WTC11 (cell line): ENCODE results near the gene FER. TPM values are rescaled to one million over a fixed set of nuclear protein-coding genes. Genes with fewer than 3 reads are reported as not detected.

Experiments used
- ATAC-seq: fragments of 200-7000 bp; cut with Tn5 transposase; 2 replicates; pipeline ENCODE4 v1.10.0; 2021; ENCODE audit warnings: mild to moderate bottlenecking, moderate library complexity
- CTCF ChIA-PET: fragments of 300-600 bp; sonication (Branson Sonifier 250); formaldehyde crosslinking; loops from one replicate; lab custom pipeline; 2021; ENCODE audit warnings: antibody characterized with exemption; lab: Charles Lee
- POLR2A ChIA-PET: fragments of 350-600 bp; sonication (Branson Sonifier 250); formaldehyde crosslinking; loops from one replicate; lab custom pipeline; 2021; ENCODE audit warnings: antibody characterized with exemption; lab: Charles Lee
- DNase-seq: peaks from one replicate; pipeline ENCODE4 v3.0.0; 2021; ENCODE audit warnings: low spot score
- H3K27ac Mint-ChIP-seq: 2 replicates; pipeline ENCODE4 v1.8.0; 2021; ENCODE audit warnings: mixed read lengths
- H3K27me3 Mint-ChIP-seq: 2 replicates; pipeline ENCODE4 v1.8.0; 2021; ENCODE audit warnings: low read depth, mild to moderate bottlenecking, moderate library complexity, mixed read lengths
- H3K36me3 Mint-ChIP-seq: 2 replicates; pipeline ENCODE4 v1.8.0; 2021; ENCODE audit warnings: mixed read lengths
- H3K4me1 Mint-ChIP-seq: 2 replicates; pipeline ENCODE4 v1.8.0; 2022; ENCODE audit warnings: mixed read lengths
- H3K4me3 Mint-ChIP-seq: 2 replicates; pipeline ENCODE4 v1.8.0; 2021; ENCODE audit warnings: mild to moderate bottlenecking, moderate library complexity, mixed read lengths
- H3K9me3 Mint-ChIP-seq: 2 replicates; pipeline ENCODE4 v1.8.0; 2021; ENCODE audit warnings: mixed read lengths
- ATF1 ChIP-seq: sonication (generic); formaldehyde crosslinking; IDR thresholded peaks from 2 replicates; pipeline ENCODE4 v1.8.1; 2023; ENCODE audit warnings: mild to moderate bottlenecking, moderate library complexity, missing genetic modification reagents
- FOXK1 ChIP-seq: sonication (generic); formaldehyde crosslinking; IDR thresholded peaks from 2 replicates; pipeline ENCODE4 v1.8.0; 2022; ENCODE audit warnings: mild to moderate bottlenecking, moderate library complexity, missing genetic modification reagents
- KAT7 ChIP-seq: sonication (generic); formaldehyde crosslinking; IDR thresholded peaks from 2 replicates; pipeline ENCODE4 v1.8.1; 2023; ENCODE audit warnings: missing genetic modification reagents, mild to moderate bottlenecking, borderline replicate concordance
- NFE2L1 ChIP-seq: sonication (generic); formaldehyde crosslinking; IDR thresholded peaks from 2 replicates; pipeline ENCODE4 v1.8.1; 2023; ENCODE audit warnings: missing genetic modification reagents
- NR3C1 ChIP-seq: sonication (generic); formaldehyde crosslinking; conservative IDR thresholded peaks from 2 replicates; pipeline ENCODE4 v1.8.1; 2023; ENCODE audit warnings: low read depth, mild to moderate bottlenecking, missing genetic modification reagents
- RORB ChIP-seq: fragments of 250-450 bp; sonication (Bioruptor Pico); IDR thresholded peaks from 2 replicates; pipeline ENCODE4 v1.9.0; 2021; ENCODE audit warnings: mild to moderate bottlenecking
- SOX15 ChIP-seq: fragments of 250-450 bp; sonication (Bioruptor Pico); IDR thresholded peaks from 2 replicates; pipeline ENCODE4 v1.9.0; 2021; ENCODE audit warnings: mild to moderate bottlenecking
- TCF7 ChIP-seq: sonication (generic); formaldehyde crosslinking; IDR thresholded peaks from 2 replicates; pipeline ENCODE4 v1.8.0; 2022; ENCODE audit warnings: mild to moderate bottlenecking, low read depth, missing genetic modification reagents, moderate library complexity
- TEAD1 ChIP-seq: sonication (generic); formaldehyde crosslinking; IDR thresholded peaks from 2 replicates; pipeline ENCODE4 v1.8.0; 2022; ENCODE audit warnings: mild to moderate bottlenecking, missing genetic modification reagents
- TP53 ChIP-seq: sonication (generic); formaldehyde crosslinking; IDR thresholded peaks from 2 replicates; pipeline ENCODE4 v1.8.1; 2023; ENCODE audit warnings: mild to moderate bottlenecking, missing genetic modification reagents
- ZNF121 ChIP-seq: sonication (generic); formaldehyde crosslinking; IDR thresholded peaks from 2 replicates; pipeline ENCODE4 v1.8.0; 2023; ENCODE audit warnings: missing genetic modification reagents
- ZNF138 ChIP-seq: sonication (generic); formaldehyde crosslinking; conservative IDR thresholded peaks from 2 replicates; pipeline ENCODE4 v1.8.1; 2022; ENCODE audit warnings: mild to moderate bottlenecking, moderate library complexity, missing genetic modification reagents
- ZNF317 ChIP-seq: sonication (generic); formaldehyde crosslinking; IDR thresholded peaks from 2 replicates; pipeline ENCODE4 v1.8.1; 2023; ENCODE audit warnings: low read depth, mild to moderate bottlenecking, moderate library complexity, missing genetic modification reagents, borderline replicate concordance
- ZNF671 ChIP-seq: fragments of 250-450 bp; sonication (Bioruptor Pico); IDR thresholded peaks from 2 replicates; pipeline ENCODE4 v1.8.0; 2021; ENCODE audit warnings: mild to moderate bottlenecking
- total RNA-seq: library from RNA; stranded (reverse); gene quantifications from 3 replicates; pipeline ENCODE4 v1.2.3, GENCODE V29; 2021
- TF ChIP-seq, protein P1 (sequence below): sonication (generic); formaldehyde crosslinking; IDR thresholded peaks from 2 replicates; pipeline ENCODE4 v1.8.1; 2022; ENCODE audit warnings: missing genetic modification reagents, borderline replicate concordance
- TF ChIP-seq, protein P2 (sequence below): sonication (generic); formaldehyde crosslinking; IDR thresholded peaks from 2 replicates; pipeline ENCODE4 v1.8.1; 2023; ENCODE audit warnings: mild to moderate bottlenecking, missing genetic modification reagents, moderate library complexity
- TF ChIP-seq, protein P3 (sequence below): sonication (generic); formaldehyde crosslinking; IDR thresholded peaks from 2 replicates; pipeline ENCODE4 v1.8.0; 2023; ENCODE audit warnings: mild to moderate bottlenecking, missing genetic modification reagents
- TF ChIP-seq, protein P4 (sequence below): sonication (generic); formaldehyde crosslinking; conservative IDR thresholded peaks from 2 replicates; pipeline ENCODE4 v1.8.1; 2023; ENCODE audit warnings: mild to moderate bottlenecking, low read depth, missing genetic modification reagents, moderate library complexity
- TF ChIP-seq, protein P5 (sequence below): sonication (generic); formaldehyde crosslinking; IDR thresholded peaks from 2 replicates; pipeline ENCODE4 v1.8.0; 2023; ENCODE audit warnings: missing genetic modification reagents
- TF ChIP-seq, protein P6 (sequence below): sonication (generic); formaldehyde crosslinking; IDR thresholded peaks from 2 replicates; pipeline ENCODE4 v1.8.0; 2022; ENCODE audit warnings: mild to moderate bottlenecking, missing genetic modification reagents
- TF ChIP-seq, protein P7 (sequence below): fragments of 250-450 bp; sonication (Bioruptor Pico); IDR thresholded peaks from 2 replicates; pipeline ENCODE4 v2.1.2; 2022; ENCODE audit warnings: mild to moderate bottlenecking, moderate library complexity
- TF ChIP-seq, protein P8 (sequence below): sonication (generic); formaldehyde crosslinking; IDR thresholded peaks from 2 replicates; pipeline ENCODE4 v1.8.1; 2022; ENCODE audit warnings: mild to moderate bottlenecking, moderate library complexity, missing genetic modification reagents

Gene FER
- total RNA-seq, 1 experiment from 2014 or later: 13.8 TPM

DNA sequence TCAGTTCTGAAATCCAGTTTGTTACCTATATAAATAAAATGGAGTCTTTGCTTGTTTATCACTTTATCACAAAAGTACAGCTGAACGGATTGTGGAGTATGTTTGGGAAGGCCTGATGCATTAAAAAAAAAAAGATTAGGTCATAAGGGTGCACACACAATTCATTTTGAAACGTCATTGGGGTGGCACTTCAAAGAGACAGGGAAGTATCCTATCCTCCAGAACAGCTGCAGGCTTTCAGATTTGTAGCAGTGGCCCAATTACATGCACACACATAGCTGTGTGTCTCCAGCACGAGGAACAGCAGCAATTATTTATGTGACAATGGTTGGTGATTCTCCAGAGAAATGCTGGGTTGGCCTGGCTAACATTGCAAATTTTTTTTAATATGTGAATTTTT lies 46.8 kb upstream of the FER start (continued):
- TF ChIP-seq TEAD1 (CRISPR knock-in tag): no peak

DNA sequence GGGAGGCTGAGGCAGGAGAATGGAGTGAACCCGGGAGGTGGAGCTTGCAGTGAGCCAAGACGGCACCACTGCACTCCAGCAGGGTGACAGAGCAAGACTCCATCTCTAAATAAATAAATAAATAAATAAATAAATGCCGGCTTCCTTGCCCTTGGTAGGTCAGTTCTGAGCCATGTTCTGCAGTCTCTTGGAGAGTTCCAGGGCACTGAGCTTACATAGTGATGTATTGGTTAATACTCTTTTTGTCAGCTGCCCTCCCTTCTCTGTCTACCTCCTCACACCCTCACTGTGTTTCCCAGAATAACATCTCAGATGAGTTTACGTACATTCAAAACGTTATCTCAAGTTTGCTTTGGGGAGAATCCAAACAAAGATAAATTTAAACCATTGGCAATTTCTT lies 45.2 kb upstream of the FER start:
- Mint-ChIP-seq H3K27me3 (no peaks in the 10 kb centered on the region), H3K4me1 (peaks cover 17% of the 10 kb centered on the region), H3K27ac (no peak overlapping the region), H3K36me3 (no peaks in the 10 kb centered on the region), H3K9me3 (no peaks in the 10 kb centered on the region), H3K4me3 (no peak overlapping the region)
- ChIA-PET CTCF (no interaction called here), POLR2A (interaction anchor here (0.6 to 1.3 kb wide), 2 partner anchors 25 to 471 kb away, joined by 4 to 8 read pairs; no protein-coding TSS in a partner anchor)
- ATAC-seq (no peak), DNase-seq (no peak)
- TF ChIP-seq, protein P1, sequence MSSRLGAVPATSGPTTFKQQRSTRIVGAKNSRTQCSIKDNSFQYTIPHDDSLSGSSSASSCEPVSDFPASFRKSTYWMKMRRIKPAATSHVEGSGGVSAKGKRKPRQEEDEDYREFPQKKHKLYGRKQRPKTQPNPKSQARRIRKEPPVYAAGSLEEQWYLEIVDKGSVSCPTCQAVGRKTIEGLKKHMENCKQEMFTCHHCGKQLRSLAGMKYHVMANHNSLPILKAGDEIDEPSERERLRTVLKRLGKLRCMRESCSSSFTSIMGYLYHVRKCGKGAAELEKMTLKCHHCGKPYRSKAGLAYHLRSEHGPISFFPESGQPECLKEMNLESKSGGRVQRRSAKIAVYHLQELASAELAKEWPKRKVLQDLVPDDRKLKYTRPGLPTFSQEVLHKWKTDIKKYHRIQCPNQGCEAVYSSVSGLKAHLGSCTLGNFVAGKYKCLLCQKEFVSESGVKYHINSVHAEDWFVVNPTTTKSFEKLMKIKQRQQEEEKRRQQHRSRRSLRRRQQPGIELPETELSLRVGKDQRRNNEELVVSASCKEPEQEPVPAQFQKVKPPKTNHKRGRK (CRISPR knock-in tag): no peak
- TF ChIP-seq, protein P2, sequence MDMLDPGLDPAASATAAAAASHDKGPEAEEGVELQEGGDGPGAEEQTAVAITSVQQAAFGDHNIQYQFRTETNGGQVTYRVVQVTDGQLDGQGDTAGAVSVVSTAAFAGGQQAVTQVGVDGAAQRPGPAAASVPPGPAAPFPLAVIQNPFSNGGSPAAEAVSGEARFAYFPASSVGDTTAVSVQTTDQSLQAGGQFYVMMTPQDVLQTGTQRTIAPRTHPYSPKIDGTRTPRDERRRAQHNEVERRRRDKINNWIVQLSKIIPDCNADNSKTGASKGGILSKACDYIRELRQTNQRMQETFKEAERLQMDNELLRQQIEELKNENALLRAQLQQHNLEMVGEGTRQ: no peak
- TF ChIP-seq NFE2L1 (no peak), TCF7 (no peak), ZNF121 (CRISPR knock-in tag) (no peak), SOX15 (no peak), ZNF138 (CRISPR knock-in tag) (no peak), RORB (CRISPR knock-in tag) (no peak), KAT7 (CRISPR knock-in tag) (no peak), ATF1 (CRISPR knock-in tag) (no peak)

DNA sequence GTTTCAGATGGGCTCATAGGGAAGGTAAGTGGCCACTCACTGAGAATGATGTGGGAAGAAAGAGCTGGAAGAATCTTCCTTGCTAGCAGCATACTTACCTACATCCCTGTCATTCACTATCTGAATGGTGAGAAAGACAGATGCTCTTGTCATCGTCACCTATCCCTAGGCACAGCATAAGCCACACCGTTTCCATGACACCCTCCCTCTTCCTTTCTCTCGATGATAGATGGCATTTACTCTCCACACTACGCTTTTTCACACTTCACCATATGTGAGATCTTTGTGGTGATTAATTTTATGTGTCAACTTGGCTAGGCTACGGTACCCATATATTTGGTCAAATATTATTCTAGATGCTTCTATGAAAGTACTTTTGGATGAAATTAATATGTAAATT lies 44.4 kb upstream of the FER start:
- no peaks in the 10 kb centered on the region for H3K27me3 Mint-ChIP-seq
- DNase-seq (no peak), ATAC-seq (no peak)
- ChIA-PET CTCF (no interaction called here), POLR2A (interaction anchor here (0.6 to 1.3 kb wide), 2 partner anchors 25 to 470 kb away, joined by 4 to 8 read pairs; no protein-coding TSS in a partner anchor)
- peaks cover 14% of the 10 kb centered on the region for H3K4me1 Mint-ChIP-seq
- no peak overlapping the region for H3K27ac Mint-ChIP-seq
- no peak overlapping the region for H3K4me3 Mint-ChIP-seq
- no peaks in the 10 kb centered on the region for H3K36me3 Mint-ChIP-seq
- no peaks in the 10 kb centered on the region for H3K9me3 Mint-ChIP-seq
- no peak for TF ChIP-seq NR3C1 (CRISPR knock-in tag)
- TF ChIP-seq, protein P3, sequence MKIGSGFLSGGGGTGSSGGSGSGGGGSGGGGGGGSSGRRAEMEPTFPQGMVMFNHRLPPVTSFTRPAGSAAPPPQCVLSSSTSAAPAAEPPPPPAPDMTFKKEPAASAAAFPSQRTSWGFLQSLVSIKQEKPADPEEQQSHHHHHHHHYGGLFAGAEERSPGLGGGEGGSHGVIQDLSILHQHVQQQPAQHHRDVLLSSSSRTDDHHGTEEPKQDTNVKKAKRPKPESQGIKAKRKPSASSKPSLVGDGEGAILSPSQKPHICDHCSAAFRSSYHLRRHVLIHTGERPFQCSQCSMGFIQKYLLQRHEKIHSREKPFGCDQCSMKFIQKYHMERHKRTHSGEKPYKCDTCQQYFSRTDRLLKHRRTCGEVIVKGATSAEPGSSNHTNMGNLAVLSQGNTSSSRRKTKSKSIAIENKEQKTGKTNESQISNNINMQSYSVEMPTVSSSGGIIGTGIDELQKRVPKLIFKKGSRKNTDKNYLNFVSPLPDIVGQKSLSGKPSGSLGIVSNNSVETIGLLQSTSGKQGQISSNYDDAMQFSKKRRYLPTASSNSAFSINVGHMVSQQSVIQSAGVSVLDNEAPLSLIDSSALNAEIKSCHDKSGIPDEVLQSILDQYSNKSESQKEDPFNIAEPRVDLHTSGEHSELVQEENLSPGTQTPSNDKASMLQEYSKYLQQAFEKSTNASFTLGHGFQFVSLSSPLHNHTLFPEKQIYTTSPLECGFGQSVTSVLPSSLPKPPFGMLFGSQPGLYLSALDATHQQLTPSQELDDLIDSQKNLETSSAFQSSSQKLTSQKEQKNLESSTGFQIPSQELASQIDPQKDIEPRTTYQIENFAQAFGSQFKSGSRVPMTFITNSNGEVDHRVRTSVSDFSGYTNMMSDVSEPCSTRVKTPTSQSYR (CRISPR knock-in tag): no peak
- no peak for TF ChIP-seq FOXK1 (CRISPR knock-in tag)
- TF ChIP-seq, protein P4, sequence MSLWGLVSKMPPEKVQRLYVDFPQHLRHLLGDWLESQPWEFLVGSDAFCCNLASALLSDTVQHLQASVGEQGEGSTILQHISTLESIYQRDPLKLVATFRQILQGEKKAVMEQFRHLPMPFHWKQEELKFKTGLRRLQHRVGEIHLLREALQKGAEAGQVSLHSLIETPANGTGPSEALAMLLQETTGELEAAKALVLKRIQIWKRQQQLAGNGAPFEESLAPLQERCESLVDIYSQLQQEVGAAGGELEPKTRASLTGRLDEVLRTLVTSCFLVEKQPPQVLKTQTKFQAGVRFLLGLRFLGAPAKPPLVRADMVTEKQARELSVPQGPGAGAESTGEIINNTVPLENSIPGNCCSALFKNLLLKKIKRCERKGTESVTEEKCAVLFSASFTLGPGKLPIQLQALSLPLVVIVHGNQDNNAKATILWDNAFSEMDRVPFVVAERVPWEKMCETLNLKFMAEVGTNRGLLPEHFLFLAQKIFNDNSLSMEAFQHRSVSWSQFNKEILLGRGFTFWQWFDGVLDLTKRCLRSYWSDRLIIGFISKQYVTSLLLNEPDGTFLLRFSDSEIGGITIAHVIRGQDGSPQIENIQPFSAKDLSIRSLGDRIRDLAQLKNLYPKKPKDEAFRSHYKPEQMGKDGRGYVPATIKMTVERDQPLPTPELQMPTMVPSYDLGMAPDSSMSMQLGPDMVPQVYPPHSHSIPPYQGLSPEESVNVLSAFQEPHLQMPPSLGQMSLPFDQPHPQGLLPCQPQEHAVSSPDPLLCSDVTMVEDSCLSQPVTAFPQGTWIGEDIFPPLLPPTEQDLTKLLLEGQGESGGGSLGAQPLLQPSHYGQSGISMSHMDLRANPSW (CRISPR knock-in tag): no peak
- no peak for TF ChIP-seq TEAD1 (CRISPR knock-in tag)
- TF ChIP-seq, protein P5, sequence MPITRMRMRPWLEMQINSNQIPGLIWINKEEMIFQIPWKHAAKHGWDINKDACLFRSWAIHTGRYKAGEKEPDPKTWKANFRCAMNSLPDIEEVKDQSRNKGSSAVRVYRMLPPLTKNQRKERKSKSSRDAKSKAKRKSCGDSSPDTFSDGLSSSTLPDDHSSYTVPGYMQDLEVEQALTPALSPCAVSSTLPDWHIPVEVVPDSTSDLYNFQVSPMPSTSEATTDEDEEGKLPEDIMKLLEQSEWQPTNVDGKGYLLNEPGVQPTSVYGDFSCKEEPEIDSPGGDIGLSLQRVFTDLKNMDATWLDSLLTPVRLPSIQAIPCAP (CRISPR knock-in tag): no peak
- TF ChIP-seq, protein P6, sequence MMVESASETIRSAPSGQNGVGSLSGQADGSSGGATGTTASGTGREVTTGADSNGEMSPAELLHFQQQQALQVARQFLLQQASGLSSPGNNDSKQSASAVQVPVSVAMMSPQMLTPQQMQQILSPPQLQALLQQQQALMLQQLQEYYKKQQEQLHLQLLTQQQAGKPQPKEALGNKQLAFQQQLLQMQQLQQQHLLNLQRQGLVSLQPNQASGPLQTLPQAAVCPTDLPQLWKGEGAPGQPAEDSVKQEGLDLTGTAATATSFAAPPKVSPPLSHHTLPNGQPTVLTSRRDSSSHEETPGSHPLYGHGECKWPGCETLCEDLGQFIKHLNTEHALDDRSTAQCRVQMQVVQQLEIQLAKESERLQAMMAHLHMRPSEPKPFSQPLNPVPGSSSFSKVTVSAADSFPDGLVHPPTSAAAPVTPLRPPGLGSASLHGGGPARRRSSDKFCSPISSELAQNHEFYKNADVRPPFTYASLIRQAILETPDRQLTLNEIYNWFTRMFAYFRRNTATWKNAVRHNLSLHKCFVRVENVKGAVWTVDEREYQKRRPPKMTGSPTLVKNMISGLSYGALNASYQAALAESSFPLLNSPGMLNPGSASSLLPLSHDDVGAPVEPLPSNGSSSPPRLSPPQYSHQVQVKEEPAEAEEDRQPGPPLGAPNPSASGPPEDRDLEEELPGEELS (CRISPR knock-in tag): no peak
- no peak for TF ChIP-seq ZNF671 (CRISPR knock-in tag)
- TF ChIP-seq TP53 (CRISPR knock-in tag): no peak
- no peak for TF ChIP-seq ZNF317 (CRISPR knock-in tag)
- no peak for TF ChIP-seq RORB (CRISPR knock-in tag)
- TF ChIP-seq, protein P7, sequence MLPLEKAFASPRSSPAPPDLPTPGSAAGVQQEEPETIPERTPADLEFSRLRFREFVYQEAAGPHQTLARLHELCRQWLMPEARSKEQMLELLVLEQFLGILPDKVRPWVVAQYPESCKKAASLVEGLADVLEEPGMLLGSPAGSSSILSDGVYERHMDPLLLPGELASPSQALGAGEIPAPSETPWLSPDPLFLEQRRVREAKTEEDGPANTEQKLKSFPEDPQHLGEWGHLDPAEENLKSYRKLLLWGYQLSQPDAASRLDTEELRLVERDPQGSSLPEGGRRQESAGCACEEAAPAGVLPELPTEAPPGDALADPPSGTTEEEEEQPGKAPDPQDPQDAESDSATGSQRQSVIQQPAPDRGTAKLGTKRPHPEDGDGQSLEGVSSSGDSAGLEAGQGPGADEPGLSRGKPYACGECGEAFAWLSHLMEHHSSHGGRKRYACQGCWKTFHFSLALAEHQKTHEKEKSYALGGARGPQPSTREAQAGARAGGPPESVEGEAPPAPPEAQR: no peak
- TF ChIP-seq, protein P8, sequence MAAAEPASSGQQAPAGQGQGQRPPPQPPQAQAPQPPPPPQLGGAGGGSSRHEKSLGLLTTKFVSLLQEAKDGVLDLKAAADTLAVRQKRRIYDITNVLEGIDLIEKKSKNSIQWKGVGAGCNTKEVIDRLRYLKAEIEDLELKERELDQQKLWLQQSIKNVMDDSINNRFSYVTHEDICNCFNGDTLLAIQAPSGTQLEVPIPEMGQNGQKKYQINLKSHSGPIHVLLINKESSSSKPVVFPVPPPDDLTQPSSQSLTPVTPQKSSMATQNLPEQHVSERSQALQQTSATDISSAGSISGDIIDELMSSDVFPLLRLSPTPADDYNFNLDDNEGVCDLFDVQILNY (CRISPR knock-in tag): no peak
